Measurements from ENCODE around the gene ZNF296. TPM values are rescaled to one million over a fixed set of nuclear protein-coding genes. Genes with fewer than 3 reads are reported as not detected.

The ZNF296 gene
- total RNA-seq, 2 donors from 2014 or later: 2.1 to 8.5 TPM

- TF ChIP-seq, protein P1, sequence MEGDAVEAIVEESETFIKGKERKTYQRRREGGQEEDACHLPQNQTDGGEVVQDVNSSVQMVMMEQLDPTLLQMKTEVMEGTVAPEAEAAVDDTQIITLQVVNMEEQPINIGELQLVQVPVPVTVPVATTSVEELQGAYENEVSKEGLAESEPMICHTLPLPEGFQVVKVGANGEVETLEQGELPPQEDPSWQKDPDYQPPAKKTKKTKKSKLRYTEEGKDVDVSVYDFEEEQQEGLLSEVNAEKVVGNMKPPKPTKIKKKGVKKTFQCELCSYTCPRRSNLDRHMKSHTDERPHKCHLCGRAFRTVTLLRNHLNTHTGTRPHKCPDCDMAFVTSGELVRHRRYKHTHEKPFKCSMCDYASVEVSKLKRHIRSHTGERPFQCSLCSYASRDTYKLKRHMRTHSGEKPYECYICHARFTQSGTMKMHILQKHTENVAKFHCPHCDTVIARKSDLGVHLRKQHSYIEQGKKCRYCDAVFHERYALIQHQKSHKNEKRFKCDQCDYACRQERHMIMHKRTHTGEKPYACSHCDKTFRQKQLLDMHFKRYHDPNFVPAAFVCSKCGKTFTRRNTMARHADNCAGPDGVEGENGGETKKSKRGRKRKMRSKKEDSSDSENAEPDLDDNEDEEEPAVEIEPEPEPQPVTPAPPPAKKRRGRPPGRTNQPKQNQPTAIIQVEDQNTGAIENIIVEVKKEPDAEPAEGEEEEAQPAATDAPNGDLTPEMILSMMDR (conservative IDR thresholded peaks at IDR 0.05): peak; percentile 66
- Mint-ChIP-seq H3K9me3 (no peaks in the 10 kb centered on the region), H3K4me3 (no peak overlapping the region), H3K27ac (peak overlapping the region; percentile 96), H3K36me3 (ENCODE audit: low read depth) (peaks cover 54% of the 10 kb centered on the region), H3K27me3 (ENCODE audit: insufficient read depth) (no peaks in the 10 kb centered on the region), H3K4me1 (peaks cover 35% of the 10 kb centered on the region)
- DNase-seq: peak; percentile 87
- Histone ChIP-seq H3K4me1 (ENCODE audit: control insufficient read depth, insufficient read depth, low read length) (no peaks in the 10 kb centered on the region), H3K9ac (ENCODE audit: extremely low read depth, low read length, poor library complexity, severe bottlenecking) (no peak overlapping the region), H3K36me3 (ENCODE audit: control insufficient read depth, insufficient read depth, low read length) (peaks cover 54% of the 10 kb centered on the region), H3K9me3 (ENCODE audit: control insufficient read depth, low read length) (no peaks in the 10 kb centered on the region), H3K27ac (ENCODE audit: low read depth, low read length) (no peak overlapping the region), H3K27me3 (ENCODE audit: control insufficient read depth, insufficient read depth, low read length, poor library complexity, severe bottlenecking) (no peaks in the 10 kb centered on the region), H3K4me3 (ENCODE audit: low read length) (no peak overlapping the region)
- WGBS, 2 experiments (ENCODE audit: insufficient coverage in 1 of 2, insufficient read length in 1 of 2): 97% methylated on average over 13 to 17 of the region's 17 CpGs
Observed at GRCh38 chr19:45090034-45090433, 13.8 kb upstream of the ZNF296 start.

- Histone ChIP-seq H3K9me3 (ENCODE audit: control insufficient read depth, low read length) (no peaks in the 10 kb centered on the region), H3K9ac (ENCODE audit: extremely low read depth, low read length, poor library complexity, severe bottlenecking) (no peak overlapping the region), H3K27ac (ENCODE audit: low read depth, low read length) (no peak overlapping the region), H3K27me3 (ENCODE audit: control insufficient read depth, insufficient read depth, low read length, poor library complexity, severe bottlenecking) (no peaks in the 10 kb centered on the region), H3K4me3 (ENCODE audit: low read length) (no peak overlapping the region), H3K4me1 (ENCODE audit: control insufficient read depth, insufficient read depth, low read length) (no peaks in the 10 kb centered on the region), H3K36me3 (ENCODE audit: control insufficient read depth, insufficient read depth, low read length) (peaks cover 63% of the 10 kb centered on the region)
- TF ChIP-seq, protein P1 (conservative IDR thresholded peaks at IDR 0.05): no peak
- Mint-ChIP-seq H3K27ac (peak overlapping the region; percentile 41), H3K4me1 (peaks cover 18% of the 10 kb centered on the region), H3K27me3 (ENCODE audit: insufficient read depth) (no peaks in the 10 kb centered on the region), H3K9me3 (no peaks in the 10 kb centered on the region), H3K36me3 (ENCODE audit: low read depth) (peaks cover 54% of the 10 kb centered on the region), H3K4me3 (no peak overlapping the region)
- DNase-seq: no peak
- 94 to 100% methylated on average over 7 to 11 of the region's 11 CpGs for WGBS, 2 experiments (ENCODE audit: insufficient coverage in 1 of 2, insufficient read length in 1 of 2)
Observed at GRCh38 chr19:45087531-45087930, 11.3 kb upstream of the ZNF296 start.

DNA sequence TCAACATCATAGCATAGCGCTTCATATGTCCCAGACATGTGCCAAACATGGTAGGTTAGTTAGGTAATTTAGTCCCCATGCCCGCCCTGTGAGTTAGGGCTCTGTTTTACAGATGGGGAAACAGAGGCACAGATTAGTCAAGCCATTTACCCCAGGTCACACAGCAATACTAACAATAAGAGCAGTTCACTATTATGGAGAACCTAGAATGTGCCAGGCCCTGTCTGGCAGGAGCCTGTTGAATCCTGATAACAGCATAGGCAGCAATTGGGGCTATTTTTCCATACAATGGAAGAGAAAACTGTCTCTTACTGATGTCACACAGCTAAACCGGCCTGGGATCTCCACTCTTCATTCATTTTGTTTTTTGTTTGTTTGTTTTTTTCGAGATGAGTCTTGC lies 10.2 kb upstream of the ZNF296 start:
- TF ChIP-seq, protein P1 (conservative IDR thresholded peaks at IDR 0.05): no peak
- Mint-ChIP-seq H3K36me3 (ENCODE audit: low read depth) (peaks cover 64% of the 10 kb centered on the region), H3K4me1 (peaks cover 27% of the 10 kb centered on the region), H3K4me3 (no peak overlapping the region), H3K27me3 (ENCODE audit: insufficient read depth) (no peaks in the 10 kb centered on the region), H3K27ac (peak overlapping the region; percentile 44), H3K9me3 (no peaks in the 10 kb centered on the region)
- Histone ChIP-seq H3K27me3 (ENCODE audit: control insufficient read depth, insufficient read depth, low read length, poor library complexity, severe bottlenecking) (no peaks in the 10 kb centered on the region), H3K4me3 (ENCODE audit: low read length) (no peak overlapping the region), H3K4me1 (ENCODE audit: control insufficient read depth, insufficient read depth, low read length) (no peaks in the 10 kb centered on the region), H3K36me3 (ENCODE audit: control insufficient read depth, insufficient read depth, low read length) (peaks cover 74% of the 10 kb centered on the region), H3K9me3 (ENCODE audit: control insufficient read depth, low read length) (no peaks in the 10 kb centered on the region), H3K27ac (ENCODE audit: low read depth, low read length) (no peak overlapping the region), H3K9ac (ENCODE audit: extremely low read depth, low read length, poor library complexity, severe bottlenecking) (no peak overlapping the region)
- 95 to 100% methylated on average over 2 to 4 of the region's 4 CpGs for WGBS, 2 experiments (ENCODE audit: insufficient coverage in 1 of 2, insufficient read length in 1 of 2)
- no peak for DNase-seq
